Cardiac septum (tissue), 1 donor: ENCODE results near the gene SPATA46. TPM values are rescaled to one million over a fixed set of nuclear protein-coding genes. Genes with fewer than 3 reads are reported as not detected.
"Not testable (repeated sequence)": the region's sequence is repeated elsewhere in the genome, so short reads cannot be mapped to it uniquely, and the experiment has no call there.

ENCODE experiments used
- DNase-seq: peaks from one replicate; pipeline ENCODE4 v3.0.0-alpha.2; 2020; ENCODE audit warnings: low spot score
- intact Hi-C: fragments of 100-400 bp; cut with DNase I; formaldehyde crosslinking; loops from one replicate; pipeline ENCODE4 v1.14.0; 2022
- long read RNA-seq: library from polyadenylated mRNA; unstranded; transcript quantifications from one replicate; pipeline ENCODE4 v2.0.0, GENCODE V29; 2021
- total RNA-seq: library from RNA; stranded (reverse); fragmentation: NEBNext Ultra II Directional; extraction: Animal tissue kit (Norgen Biotek cat#: 25700); gene quantifications from one replicate; pipeline ENCODE4 v1.2.1, GENCODE V29; 2021
- donor health status: DM: no; HTN: no; CAD: no.

SPATA46 gene
- not detected for total RNA-seq
- long read RNA-seq, result 0 reads

GRCh38 chr1:162376691-162377090 lies at the start of gene SPATA46:
TSS of gene SPATA46 (minus strand) at chr1:162376854. CDS start at chr1:162376790, 64 bp downstream.
- intact Hi-C loops, result no loop called here
- DNase-seq, result no peak

GRCh38 chr1:162422662-162423375 lies 46.2 kb upstream of the SPATA46 start:
- intact Hi-C loops, result no loop called here
- DNase-seq, result no peak

- intact Hi-C loops, result no loop called here
- no peak for DNase-seq
Observed at GRCh38 chr1:162421258-162422164, 44.9 kb upstream of the SPATA46 start.

DNA sequence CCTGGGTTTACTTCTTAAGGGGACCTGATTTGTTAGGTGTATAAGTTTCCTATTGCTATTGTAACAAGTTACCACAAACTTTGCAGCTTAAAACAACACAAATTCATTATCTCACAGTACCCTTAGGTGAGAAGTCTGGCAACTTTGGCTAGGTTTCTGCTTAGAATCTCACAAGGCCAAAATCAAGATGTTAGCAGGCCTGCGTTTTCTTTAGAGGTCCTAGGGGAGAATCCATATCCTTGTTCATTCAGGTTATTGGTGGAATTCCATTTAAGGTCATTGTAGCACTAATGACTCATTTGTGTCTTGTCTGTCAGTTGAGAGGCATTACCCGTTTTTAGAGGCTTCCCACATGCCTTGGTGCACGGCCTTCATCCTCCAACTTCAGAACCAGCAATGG lies 43.5 kb upstream of the SPATA46 start:
- DNase-seq, result no peak
- intact Hi-C loops, result no loop called here

DNA sequence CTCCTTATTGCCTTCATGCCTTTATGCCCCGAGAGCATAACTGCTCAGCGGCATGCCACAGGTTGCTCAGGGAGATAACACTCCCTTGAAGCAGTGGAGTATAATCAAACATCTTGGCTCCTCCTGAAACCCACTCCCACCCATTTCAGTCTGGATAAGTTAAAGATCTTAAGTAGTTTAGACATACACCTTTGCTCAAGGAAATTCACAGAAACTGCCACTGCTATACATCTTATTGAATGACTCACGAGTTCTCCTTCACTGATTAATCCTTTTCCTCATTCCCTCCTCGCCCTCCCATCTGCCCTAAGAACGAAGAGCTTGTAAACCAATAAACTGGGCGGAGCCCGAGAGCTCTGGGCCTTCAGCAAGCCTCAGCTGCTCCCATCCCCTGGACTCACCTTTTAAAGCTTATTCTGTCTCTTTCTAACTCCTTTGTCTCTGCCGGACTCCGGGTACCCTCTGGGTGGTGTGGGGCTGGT lies 42.8 kb upstream of the SPATA46 start:
- DNase-seq, intact Hi-C loops: not testable (repeated sequence)

DNA sequence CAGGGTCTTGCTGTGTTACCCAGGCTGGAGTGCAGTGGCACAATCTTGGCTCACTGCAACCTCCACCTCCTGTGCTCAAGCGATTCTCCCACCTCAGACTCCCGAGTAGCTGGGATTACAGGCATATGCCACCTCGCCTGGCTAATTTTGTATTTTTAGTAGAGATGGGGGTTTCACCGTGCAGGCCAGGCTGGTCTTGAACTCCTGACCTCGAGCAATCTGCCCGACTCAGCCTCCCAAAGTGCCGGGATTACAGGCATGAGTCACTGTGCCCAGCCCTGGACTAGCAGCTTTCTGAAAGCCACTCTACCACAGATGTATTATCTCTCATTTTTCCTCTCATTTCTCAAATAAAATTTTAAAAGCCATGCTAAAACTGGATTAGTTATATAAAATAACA lies 41.9 kb upstream of the SPATA46 start:
- intact Hi-C loops, DNase-seq: not testable (repeated sequence)

- no peak for DNase-seq
- intact Hi-C loops, result no loop called here
Observed at GRCh38 chr1:162417650-162418049, 41.0 kb upstream of the SPATA46 start.

- intact Hi-C loops, result no loop called here
- DNase-seq, result no peak
Observed at GRCh38 chr1:162416909-162417308, 40.3 kb upstream of the SPATA46 start.

DNA sequence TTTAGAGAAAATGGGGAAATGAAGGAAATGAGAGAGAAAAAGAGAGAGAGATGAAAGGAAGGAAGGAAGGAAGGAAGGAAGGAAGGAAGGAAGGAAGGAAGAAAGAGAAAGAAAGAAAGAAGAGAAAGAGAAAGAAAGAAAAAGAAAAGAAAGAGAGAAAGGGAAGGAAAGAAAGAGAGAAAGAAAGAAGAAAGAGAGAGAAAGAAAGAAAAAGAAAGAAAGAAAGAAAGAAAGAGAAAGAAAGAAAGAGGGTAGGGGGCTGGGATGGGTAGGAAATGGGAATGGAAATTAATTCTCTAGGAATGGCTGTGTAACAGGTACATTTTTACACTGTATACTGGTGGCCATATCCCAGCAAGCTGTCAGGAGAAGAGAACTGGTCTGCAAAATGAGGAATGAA lies 39.6 kb upstream of the SPATA46 start:
- no peak for DNase-seq
- intact Hi-C loops, result no loop called here

DNA sequence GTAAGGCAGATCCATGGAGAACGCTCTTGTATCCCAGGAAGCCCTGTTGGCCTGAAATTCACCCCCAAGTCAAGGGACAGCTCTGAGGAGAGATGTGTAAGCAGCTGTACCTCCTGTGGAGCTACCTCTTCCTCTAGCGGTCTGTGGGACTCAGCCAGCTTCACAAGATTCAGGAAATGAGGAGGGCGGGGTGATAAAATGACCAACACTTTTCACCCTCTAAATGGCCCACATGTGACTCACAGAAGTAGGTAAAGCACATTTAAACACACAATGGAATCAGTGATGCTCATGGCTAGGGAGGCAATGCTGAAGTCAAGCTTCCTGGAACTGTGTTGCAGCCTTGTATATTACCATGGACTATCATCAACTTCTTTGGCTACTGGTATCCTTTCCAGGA lies 35.3 kb upstream of the SPATA46 start, which contains the start of gene SH2D1B:
TSS of gene SH2D1B (minus strand) at position 135 of the 400 bp plus-strand sequence. CDS start at position 15, 120 bp downstream.
- intact Hi-C loops, result no loop called here
- DNase-seq, result no peak

DNA sequence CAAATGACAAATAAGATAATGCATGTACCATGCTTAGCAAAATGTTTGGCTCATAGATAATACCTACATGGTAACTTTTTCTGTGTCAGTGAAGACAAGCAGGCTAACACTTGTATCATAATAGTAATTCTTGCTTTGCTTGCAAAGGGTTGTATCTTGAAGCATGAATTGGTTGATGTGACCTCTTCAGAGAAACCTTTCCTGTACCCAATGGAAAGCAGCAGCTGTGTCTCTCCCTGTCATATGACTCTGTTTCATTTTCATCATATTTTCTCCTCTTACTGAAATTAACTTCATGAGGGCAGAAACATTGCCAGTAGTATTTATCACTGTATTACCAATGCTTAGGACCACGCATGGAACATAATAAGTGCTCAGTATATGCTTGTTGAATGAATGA lies 30.9 kb upstream of the SPATA46 start:
- no peak for DNase-seq
- intact Hi-C loops, result no loop called here

DNA sequence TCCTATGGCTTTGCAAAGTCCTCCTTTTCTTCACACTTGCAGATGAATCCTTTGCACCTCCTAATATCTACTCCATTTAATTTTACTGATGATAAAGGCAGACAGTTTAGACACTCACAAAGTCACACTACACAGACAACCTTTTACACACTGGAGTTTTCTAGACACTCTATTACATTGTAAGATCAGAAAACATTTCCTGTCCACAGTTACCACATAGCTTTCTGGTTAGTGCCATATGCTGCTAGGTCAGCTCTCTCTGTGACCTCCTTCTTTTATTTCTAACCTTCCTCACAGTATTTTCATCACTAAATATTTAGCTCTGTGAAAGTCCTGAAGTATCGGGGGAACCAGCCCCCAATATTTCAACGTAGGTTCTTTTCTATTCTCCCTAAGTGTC lies 30.2 kb upstream of the SPATA46 start:
- intact Hi-C loops, result no loop called here
- no peak for DNase-seq

GRCh38 chr1:162405800-162406199 lies 29.1 kb upstream of the SPATA46 start:
- intact Hi-C loops, result no loop called here
- no peak for DNase-seq

DNA sequence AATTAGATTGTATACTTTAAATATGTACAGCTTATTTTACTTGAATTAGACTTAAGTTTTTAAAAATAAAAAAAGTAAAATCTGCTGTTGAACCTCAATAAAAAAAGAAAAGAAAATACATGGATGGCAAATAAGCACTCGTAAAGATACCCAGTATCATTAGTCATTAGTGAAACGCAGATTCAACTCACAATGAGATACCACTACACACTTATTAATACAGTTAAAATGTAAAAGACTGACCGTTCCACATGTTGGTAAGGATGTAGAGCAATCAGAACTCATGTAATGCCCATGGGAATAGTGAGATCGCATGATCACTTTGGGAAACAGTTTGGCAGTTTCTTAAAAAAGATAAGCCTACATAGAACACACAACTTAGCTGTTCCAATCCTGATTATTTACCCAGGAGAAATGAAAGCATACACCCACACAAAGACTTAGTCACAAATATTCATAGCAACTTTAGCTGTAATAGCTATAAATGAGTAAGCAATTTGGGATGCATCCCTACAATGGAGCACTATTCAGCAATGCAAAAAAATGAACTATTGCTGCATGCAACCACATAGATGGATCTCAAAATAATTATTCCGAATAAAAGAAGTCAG lies 28.0 kb upstream of the SPATA46 start:
- intact Hi-C loops, result no loop called here
- DNase-seq, result no peak

DNA sequence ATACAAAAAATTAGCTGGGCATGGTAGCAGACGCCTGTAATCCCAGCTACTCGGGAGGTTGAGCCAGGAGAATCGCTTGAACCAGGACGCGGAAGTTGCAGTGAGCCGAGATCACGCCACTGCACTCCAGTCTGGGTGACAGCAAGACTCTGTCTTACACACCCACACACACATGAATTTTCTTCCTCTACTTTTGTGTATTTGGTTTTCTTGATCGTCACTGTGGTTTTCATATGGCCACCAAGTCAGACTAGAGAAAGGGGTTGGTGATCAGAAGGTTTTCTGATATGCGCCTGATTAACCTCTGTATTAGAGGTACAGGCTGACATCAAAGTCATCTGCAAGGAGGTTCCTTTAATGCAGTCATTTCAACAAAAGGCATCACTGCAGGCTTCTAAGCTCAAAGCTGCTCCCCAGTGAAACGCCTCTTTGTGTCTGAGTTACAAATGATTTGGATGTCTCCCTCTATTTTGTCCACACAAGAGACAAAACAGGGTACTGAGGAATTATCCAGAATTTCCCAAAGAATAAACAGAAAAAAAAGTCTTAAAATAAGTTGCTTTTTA lies 24.2 kb upstream of the SPATA46 start:
- intact Hi-C loops, result no loop called here
- no peak for DNase-seq

DNA sequence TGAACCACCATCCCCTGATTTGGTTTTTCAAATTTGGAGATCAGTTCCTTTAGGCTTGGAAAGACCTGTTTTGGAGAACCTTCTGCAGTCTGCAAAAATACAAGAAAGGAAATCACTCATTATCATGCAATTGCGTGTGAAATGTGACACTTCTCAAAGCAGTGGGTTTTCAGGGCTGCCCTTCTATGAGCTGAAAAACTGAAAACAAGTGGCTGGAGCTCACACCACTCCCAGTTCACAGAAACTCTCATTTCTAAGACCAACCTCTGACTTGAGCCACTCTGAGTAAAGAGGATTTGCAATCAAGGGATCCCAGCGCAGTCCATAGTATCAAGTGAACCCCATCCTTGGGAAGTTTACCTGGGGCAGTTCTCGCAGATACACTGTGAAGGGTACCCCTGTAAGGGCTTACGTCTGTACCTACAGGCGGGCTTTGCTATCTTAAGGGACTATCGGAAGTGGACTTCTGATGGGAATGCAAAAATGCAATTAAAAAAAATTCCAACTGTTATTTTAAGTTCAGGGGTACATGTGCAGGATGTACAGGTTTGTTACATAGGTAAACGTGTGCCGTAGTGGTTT lies 22.4 kb upstream of the SPATA46 start:
- intact Hi-C loops, result no loop called here
- no peak for DNase-seq

- intact Hi-C loops, result no loop called here
- no peak for DNase-seq
Observed at GRCh38 chr1:162397943-162398560, 21.4 kb upstream of the SPATA46 start.

DNA sequence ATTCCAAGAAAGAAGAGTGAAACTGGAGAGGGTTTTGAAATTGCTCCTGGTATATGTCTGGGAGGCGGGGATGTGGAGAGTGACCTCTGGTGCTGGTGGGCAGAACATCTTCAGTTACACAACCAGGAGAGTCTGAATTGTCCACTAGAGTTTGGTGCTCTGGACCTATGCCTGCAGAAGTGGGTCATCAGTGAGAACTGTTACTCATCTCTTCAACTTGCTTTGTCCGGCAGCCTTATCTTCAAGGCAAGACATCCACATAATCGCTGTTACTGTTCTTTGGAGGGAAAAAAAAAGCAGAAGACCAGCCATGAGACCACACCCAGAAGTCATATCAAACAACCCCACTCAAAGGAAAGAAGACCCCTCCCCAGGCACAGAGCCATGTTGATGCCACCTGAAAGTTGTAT lies 20.4 kb upstream of the SPATA46 start:
- intact Hi-C loops, result no loop called here
- no peak for DNase-seq
